Kidney glomerular epithelial cell (primary cell): Measurements from ENCODE around the gene IL17REL.
"Not testable (repeated sequence)": the region's sequence is repeated elsewhere in the genome, so short reads cannot be mapped to it uniquely, and the experiment has no call there.

Experiments used
- DNase-seq: peaks from one replicate; lab custom pipeline; 2025; lab: John Stamatoyannopoulos, UW

Gene IL17REL

DNA sequence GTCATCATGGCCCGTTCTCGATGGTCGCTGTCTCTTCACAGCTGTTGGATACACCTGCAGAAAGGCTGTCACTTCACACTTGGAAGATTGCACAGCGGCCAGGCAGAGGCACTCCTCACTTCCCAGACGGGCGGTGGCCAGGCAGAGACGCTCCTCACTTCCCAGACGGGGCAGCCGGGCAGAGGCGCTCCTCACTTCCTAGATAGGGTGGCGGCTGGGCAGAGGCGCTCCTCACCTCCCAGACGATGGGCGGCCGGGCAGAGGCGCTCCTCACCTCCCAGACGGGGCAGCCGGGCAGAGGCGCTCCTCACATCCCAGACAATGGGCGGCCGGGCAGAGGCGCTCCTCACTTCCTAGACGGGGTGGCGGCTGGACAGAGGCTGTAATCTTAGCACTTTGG, 22.7 kb downstream of the IL17REL start:
- DNase-seq = not testable (repeated sequence)

- no peak for DNase-seq
These were observed 26.2 kb downstream of the IL17REL start for GRCh38 chr22:49986325-49986724.

DNA sequence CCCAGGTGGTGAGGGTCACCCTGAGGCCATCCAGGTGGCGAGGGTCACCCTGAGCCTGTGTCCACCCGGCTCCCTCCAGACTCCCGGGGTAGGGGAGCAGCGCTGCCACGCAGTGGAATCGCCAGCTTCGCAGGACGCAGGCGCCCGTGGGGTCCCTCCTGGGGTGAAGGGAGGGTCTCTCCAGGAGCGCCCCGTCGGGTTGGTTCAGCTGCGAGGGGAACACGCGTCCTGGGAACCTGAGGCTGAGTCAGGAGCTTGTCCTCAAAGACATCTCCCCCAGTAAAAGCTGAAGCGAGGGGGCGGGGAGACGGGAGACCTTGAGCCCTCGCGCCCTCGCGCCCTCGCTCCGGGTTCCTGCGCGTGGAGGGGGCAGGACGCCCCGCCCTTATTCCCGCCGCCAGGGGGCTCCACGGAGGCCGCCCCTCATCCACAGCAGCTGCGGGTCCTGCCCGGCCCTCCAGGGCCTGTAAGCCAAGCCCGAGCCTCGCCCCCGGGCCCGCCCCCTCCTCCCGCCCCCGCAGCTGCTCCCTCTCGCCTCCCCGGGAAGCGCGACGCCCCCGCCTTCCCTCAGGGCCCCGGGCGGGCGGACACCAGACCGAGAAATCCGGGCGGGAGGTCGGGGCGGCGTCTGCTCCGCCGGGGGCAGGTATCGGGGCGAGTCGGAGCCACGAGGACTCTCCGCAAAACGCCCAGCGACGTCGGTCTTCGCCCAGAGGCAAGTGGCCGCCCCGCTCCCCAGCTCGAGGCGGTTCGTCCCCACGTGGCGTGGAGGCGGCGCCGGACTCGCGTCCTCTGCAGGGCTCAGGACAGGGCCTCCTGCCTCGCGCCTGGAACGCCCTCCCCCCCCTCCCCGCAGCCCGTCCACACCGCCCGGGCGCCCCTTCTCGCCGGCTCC, 29.2 kb downstream of the IL17REL start:
- DNase-seq = no peak

DNA sequence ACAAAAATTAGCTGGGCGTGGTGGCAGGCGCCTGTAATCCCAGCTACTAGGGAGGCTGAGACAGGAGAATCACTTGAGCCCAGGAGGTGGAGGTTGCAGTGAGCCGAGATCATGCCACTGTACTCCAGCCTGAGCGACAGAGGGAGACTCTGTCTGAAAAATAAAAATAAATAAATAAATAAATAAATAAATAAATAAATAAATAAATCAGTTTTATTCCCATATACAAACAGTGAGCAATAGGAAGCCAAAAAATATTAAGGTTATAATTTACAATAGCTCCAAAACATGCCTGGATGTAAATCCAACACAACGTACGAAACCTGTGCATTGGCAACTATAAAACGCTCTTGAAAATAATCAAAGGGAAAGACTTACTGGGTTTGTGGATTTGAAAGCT, 30.8 kb downstream of the IL17REL start:
- not testable (repeated sequence) for DNase-seq

GRCh38 chr22:49979587-49980264, 32.8 kb downstream of the IL17REL start:
- DNase-seq = no peak

GRCh38 chr22:49977578-49977977, 35.0 kb downstream of the IL17REL start:
- no peak for DNase-seq

- DNase-seq = no peak
These were observed 36.0 kb downstream of the IL17REL start for GRCh38 chr22:49976439-49977175.

DNA sequence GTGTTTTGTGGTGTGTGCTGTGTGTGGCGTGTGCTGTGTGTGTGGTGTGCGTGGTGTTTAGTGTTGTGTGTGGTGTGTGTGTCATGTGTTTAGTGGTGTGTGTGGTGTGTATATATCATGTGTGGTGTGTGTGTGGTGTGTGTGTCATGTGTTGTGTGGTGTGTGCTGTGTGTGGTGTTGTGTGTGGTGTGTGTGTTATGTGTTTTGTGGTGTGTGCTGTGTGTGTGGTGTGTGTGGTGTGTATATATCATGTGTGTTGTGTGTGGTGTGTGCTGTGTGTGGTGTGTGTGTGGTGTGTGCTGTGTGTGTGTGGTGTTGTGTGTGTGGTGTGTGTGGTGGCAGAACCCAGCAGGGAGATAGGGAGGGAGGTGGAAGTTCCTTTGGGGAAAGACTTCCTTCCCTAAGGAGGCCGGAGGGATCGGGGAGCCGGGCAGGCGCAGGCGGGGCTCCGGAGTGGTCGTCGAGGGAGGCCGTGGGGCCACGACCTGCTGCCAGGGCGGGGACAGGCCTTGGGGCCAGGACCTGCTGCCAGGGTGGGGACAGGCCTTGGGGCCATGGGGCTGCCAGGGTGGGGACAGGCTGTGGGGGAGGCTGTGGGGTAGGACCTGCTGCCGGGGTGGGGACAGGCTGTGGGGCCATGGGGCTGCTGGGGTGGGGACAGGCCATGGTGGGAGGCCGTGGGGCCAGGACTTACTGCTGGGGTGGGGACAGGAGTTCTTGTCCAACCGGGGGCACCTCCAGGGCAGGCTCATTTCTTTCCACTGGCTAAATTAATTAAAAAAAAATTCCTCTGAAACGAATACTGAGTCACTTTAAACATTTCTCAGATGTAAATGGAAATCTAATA, 36.8 kb downstream of the IL17REL start:
- no peak for DNase-seq

GRCh38 chr22:49973018-49973961, 39.3 kb downstream of the IL17REL start:
- no peak for DNase-seq

DNA sequence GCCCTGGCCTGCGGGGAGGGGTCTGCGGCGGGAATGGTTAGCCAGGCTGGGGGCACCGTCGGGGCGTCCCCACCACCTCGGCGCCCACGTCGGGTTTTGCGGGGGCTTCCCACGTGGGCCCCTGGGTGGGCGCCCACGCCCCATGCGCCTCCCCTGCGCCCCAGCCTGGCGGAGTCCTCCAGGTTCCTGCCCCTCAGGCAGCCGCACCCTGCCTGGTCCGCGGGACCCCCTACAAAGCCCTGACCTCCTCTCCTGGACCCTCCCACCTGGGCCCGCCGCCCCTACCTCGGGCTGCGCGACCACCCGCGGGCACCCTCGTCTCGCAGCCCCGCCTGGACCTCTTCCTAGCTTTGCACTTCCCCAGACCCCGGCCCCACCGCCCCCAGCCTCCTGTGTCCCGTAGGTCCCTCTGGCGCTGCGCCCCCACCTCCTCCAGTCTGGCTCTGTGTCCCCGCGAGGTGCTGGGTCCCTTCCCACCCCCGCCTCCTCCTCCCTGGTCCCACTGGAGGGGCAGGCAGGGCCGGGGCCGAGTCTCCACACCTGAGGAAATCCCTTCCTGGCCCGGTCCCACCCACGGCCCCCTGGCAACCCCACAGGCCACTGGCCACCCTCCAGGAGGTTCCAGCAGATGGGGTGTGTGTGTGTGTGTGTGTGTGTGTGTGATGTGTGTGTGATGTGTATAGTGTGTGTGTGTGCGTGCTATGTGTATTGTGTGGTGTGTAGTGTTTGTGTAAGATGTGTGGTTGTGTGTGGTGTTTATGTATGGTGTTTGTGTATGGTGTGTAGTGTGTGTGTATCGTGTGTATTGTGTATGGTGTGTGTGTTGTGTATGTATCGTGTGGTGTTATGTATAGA, 40.2 kb downstream of the IL17REL start:
- no peak for DNase-seq

DNA sequence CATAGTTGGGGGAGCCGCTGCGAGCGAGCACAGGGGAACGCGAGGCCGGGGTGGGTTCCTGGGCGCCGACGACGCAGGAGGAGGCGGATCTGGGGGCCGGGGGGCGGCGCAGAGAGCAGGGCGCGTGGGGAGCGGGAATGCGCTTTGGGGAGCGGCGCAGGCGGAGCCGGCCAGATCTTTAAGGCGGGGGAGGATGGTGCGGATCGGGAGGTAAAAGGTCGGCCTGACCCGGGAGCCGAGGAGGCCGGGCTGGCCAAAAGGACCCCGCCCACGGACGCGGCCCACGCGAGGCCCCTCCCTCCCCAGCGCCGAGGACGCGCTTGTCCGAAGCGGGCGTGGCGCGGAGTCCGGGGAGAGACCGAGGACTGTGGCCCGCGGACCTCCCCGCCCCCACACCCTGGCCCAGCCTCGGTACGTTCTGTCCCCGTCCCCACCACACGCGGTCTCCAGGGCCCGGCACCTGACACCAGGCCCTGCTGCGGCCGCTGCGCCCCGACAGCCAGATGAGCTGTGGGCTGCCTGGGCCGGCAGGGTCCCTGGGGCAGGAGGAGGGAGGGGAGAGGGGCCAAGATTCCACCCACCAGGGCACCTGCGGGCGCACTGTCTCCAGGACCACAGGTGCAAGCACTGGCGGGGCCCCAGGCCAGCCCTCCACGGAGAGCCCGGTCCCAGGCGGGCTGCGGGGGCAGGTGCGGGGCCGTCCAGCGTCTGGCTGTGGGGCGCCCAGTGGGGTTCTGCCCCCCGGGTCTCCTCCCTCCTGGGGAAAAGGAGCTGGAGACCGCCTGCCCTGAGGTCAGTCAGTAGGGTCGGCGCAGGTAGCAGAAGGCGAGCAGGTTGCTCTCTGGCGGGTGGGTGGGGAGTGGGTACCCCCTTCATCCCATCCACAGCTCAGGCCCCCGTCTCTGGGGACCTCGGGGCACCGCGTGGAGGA, 41.1 kb downstream of the IL17REL start:
- no peak for DNase-seq

- peak; percentile 88 for DNase-seq
These were observed 41.9 kb downstream of the IL17REL start for GRCh38 chr22:49970528-49971231.

DNA sequence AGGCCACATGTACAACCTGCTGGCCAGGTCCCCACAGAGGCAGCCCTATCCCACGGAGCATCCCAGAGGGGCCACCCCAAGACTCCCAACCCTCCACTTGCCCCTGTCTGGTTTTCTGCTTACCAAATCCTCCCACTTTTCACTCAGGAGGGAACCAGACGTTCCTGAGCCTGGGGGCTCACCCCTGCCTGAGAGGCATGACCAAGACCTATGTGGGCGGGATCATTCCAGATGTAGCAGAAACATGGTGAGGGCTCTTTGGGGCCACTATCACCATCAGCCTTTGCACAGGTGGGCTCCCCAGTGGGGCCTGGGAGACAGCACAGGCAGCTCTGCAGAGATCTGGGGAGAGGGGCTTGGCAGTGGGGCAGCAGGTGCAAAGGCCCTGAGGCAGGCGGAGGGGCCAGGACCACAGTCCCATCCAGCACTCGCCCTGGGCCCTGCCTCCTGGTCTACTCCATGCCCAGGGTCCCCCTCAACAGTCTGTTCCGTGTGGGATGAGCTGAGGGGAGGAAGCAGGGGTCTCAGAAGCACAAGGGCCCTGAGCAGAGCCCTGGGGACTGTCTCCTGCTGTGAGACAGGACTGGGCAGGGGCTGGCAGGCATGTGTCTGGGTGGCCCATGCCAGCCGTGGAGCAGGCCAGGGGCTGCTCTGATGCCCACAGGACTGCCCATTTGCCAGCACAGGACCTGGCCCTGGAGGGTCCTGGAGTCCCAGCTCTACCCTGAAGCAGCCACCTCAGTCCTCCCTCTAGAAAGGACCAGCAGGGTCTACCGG, 42.6 kb downstream of the IL17REL start:
- DNase-seq = no peak

GRCh38 chr22:49968831-49969661, 43.5 kb downstream of the IL17REL start:
- no peak for DNase-seq

DNA sequence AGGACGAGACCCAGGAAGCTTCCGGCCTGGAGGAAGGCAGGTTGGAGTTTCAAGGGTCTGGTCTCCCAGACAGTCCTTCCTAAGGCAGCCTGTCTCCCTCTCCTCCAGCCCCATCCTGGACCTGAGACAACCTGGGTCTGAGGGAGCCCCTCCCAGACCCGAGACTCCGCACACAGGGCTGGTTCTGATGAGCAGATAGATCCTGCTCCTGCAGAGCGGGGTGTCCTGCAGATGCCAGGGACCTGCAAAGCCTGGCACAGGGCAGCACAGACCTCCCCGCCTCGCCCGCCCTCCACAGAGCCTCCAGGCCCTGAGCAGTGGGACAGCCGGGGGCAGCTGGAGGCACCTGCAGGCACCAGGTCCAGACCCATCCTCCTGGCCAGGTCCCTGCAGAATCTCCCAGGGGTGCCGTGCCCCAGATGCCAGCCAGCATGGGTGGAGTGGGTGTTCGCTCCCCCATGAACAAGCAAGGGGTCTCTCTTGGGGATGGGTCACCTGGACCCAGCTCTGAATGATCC, 44.2 kb downstream of the IL17REL start:
- no peak for DNase-seq

- DNase-seq = no peak
These were observed 44.8 kb downstream of the IL17REL start for GRCh38 chr22:49967706-49968208.
